ENCODE data around the gene PTTG1IP. TPM values are rescaled to one million over a fixed set of nuclear protein-coding genes. Genes with fewer than 3 reads are reported as not detected.

The PTTG1IP gene
- total RNA-seq, 2 experiments from 2014 or later: 54.9 to 55.2 TPM

DNA sequence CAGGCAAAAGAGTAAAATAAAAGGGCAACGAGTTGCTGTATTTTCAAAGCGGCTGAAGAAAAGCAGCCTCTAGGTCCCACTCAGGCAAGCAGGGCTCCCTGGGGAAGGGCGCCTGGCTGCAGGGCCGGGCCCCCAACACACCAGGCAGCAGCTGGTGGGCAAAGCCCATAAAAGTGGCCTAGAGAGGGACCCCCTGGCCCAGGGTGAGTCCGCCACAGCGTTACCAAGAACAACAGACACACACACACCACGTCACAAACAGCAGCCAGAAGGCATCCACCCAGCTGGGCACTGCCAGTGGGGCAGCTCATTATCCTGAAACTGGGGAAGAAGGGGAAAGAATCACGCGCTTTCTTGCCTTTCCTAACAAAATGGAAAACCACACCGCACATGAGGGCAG lies 60.3 kb downstream of the PTTG1IP start:
- Mint-ChIP-seq H3K27me3 (ENCODE audit: low read depth) (no peaks in the 10 kb centered on the region), H3K4me3 (no peak overlapping the region), H3K4me1 (ENCODE audit: low read depth) (peaks cover 32% of the 10 kb centered on the region), H3K27ac (no peak overlapping the region), H3K36me3 (ENCODE audit: low read depth) (peaks cover 21% of the 10 kb centered on the region), H3K9me3 (ENCODE audit: insufficient read depth) (no peaks in the 10 kb centered on the region)
- CTCF ChIA-PET: interaction anchor here (1.1 to 1.7 kb wide), 3 partner anchors 12 to 14 kb away, joined by 3 to 4 read pairs (median 4); partner anchors contain the start of gene UBE2G2
- ATAC-seq (no peak), DNase-seq (no peak)
- POLR2A ChIA-PET: interaction anchor here (1.0 to 2.0 kb wide), 2 partner anchors 11 to 74 kb away, joined by 3 to 4 read pairs; partner anchors contain the start of gene UBE2G2

GRCh38 chr21:44812640-44813039 lies 60.9 kb downstream of the PTTG1IP start:
- Mint-ChIP-seq H3K4me1 (ENCODE audit: low read depth) (peaks cover 32% of the 10 kb centered on the region), H3K9me3 (ENCODE audit: insufficient read depth) (no peaks in the 10 kb centered on the region), H3K36me3 (ENCODE audit: low read depth) (peaks cover 21% of the 10 kb centered on the region), H3K27ac (no peak overlapping the region), H3K27me3 (ENCODE audit: low read depth) (no peaks in the 10 kb centered on the region), H3K4me3 (no peak overlapping the region)
- DNase-seq (no peak), ATAC-seq (no peak)
- CTCF ChIA-PET: interaction anchor here (1.1 to 1.7 kb wide), 3 partner anchors 11 to 13 kb away, joined by 3 to 4 read pairs (median 4); partner anchors contain the start of gene UBE2G2
- POLR2A ChIA-PET: interaction anchor here (1.0 to 2.0 kb wide), 2 partner anchors 10 to 74 kb away, joined by 3 to 4 read pairs; partner anchors contain the start of gene UBE2G2

DNA sequence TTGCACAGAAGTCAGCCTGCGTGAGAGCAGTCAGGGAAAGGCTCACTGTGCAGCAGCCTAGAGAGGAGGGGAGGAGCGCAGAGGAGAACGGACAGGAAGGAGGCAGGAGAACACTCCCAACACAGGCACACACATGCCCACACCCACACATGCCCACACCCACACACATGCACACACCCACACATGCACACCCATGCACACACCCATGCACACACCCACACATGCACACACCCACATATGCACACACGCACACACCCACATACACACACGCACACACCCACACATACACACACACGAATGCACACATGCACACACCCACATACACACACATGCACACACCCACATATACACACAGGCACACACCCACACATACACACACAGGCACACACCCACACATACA lies 62.7 kb downstream of the PTTG1IP start:
- peak; percentile 23 for ATAC-seq
- ChIA-PET CTCF (interaction anchor here (0.6 kb wide), 1 partner anchor 9 kb away, joined by 3 read pairs; the partner anchor contains the start of gene UBE2G2), POLR2A (no interaction called here)
- H3K9me3 Mint-ChIP-seq (ENCODE audit: insufficient read depth): no peaks in the 10 kb centered on the region
- DNase-seq: no peak
- no peak overlapping the region for H3K4me3 Mint-ChIP-seq
- H3K36me3 Mint-ChIP-seq (ENCODE audit: low read depth): peaks cover 38% of the 10 kb centered on the region
- peaks cover 20% of the 10 kb centered on the region for H3K4me1 Mint-ChIP-seq (ENCODE audit: low read depth)
- no peak overlapping the region for H3K27ac Mint-ChIP-seq
- no peaks in the 10 kb centered on the region for H3K27me3 Mint-ChIP-seq (ENCODE audit: low read depth)

DNA sequence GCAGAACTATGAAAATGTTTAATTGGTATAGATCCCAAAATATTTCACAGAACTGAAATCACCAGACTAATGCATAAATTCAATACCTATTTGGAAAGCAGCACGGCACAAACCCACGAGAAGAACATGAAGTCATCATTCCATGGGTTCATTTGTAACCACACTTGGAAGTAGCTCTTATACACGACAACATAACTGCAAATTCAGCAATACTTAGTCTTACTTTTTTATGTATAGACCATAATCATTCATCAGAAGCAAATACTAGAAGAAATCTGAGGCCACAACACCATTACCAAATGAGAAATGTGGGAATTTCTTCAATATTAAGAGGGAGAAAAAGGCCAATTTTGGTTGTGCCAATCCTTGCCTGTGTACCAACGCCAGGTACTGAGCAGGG lies 67.6 kb downstream of the PTTG1IP start:
- CTCF ChIA-PET: interaction anchor here (3.4 kb wide), 1 partner anchor 12 kb away, joined by 19 read pairs; no protein-coding TSS in a partner anchor
- ATAC-seq: no peak
- no peak overlapping the region for H3K27ac Mint-ChIP-seq
- no peak for DNase-seq
- peaks cover 58% of the 10 kb centered on the region for H3K36me3 Mint-ChIP-seq (ENCODE audit: low read depth)
- no peaks in the 10 kb centered on the region for H3K27me3 Mint-ChIP-seq (ENCODE audit: low read depth)
- no peaks in the 10 kb centered on the region for H3K9me3 Mint-ChIP-seq (ENCODE audit: insufficient read depth)
- peaks cover 22% of the 10 kb centered on the region for H3K4me1 Mint-ChIP-seq (ENCODE audit: low read depth)
- H3K4me3 Mint-ChIP-seq: no peak overlapping the region
- POLR2A ChIA-PET: no interaction called here

GRCh38 chr21:44805226-44805625 lies 68.3 kb downstream of the PTTG1IP start:
- H3K27me3 Mint-ChIP-seq (ENCODE audit: low read depth): no peaks in the 10 kb centered on the region
- no peaks in the 10 kb centered on the region for H3K9me3 Mint-ChIP-seq (ENCODE audit: insufficient read depth)
- ChIA-PET POLR2A (interaction anchor here (1.0 kb wide), 1 partner anchor 12 kb away, joined by 3 read pairs; no protein-coding TSS in a partner anchor), CTCF (interaction anchor here (3.4 kb wide), 1 partner anchor 11 kb away, joined by 19 read pairs; no protein-coding TSS in a partner anchor)
- H3K27ac Mint-ChIP-seq: no peak overlapping the region
- no peak for DNase-seq
- H3K4me1 Mint-ChIP-seq (ENCODE audit: low read depth): peaks cover 28% of the 10 kb centered on the region
- peaks cover 58% of the 10 kb centered on the region for H3K36me3 Mint-ChIP-seq (ENCODE audit: low read depth)
- no peak for ATAC-seq
- H3K4me3 Mint-ChIP-seq: no peak overlapping the region

DNA sequence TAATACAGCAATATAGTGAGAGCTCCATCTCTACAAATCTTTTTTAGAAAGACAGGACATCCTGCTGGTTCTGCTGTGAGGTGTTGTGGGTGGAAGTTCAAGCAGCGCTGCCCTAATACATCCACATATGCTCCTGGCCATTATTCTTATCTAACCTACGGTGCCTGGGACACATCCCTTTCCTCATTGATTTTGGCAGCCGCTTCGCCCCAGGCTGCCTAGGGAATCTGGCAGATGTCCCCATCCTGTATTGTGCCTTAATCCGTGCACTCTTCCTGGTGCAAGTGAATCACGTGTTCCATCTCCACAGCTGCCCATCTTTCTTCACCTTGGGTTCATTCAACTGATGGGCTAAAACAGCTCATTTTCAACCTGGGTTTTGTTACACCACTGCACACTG lies 68.7 kb downstream of the PTTG1IP start:
- H3K4me1 Mint-ChIP-seq (ENCODE audit: low read depth): peaks cover 32% of the 10 kb centered on the region
- CTCF ChIA-PET: interaction anchor here (0.9 to 3.4 kb wide), 2 partner anchors 11 to 88 kb away, joined by 4 to 19 read pairs; no protein-coding TSS in a partner anchor
- peaks cover 57% of the 10 kb centered on the region for H3K36me3 Mint-ChIP-seq (ENCODE audit: low read depth)
- DNase-seq (no peak), ATAC-seq (no peak)
- POLR2A ChIA-PET: interaction anchor here (1.0 kb wide), 1 partner anchor 11 kb away, joined by 3 read pairs; no protein-coding TSS in a partner anchor
- no peak overlapping the region for H3K4me3 Mint-ChIP-seq
- H3K27me3 Mint-ChIP-seq (ENCODE audit: low read depth): no peaks in the 10 kb centered on the region
- no peaks in the 10 kb centered on the region for H3K9me3 Mint-ChIP-seq (ENCODE audit: insufficient read depth)
- peak overlapping the region; percentile 10 for H3K27ac Mint-ChIP-seq

- H3K4me1 Mint-ChIP-seq (ENCODE audit: low read depth): peaks cover 43% of the 10 kb centered on the region
- peaks cover 57% of the 10 kb centered on the region for H3K36me3 Mint-ChIP-seq (ENCODE audit: low read depth)
- ChIA-PET POLR2A (interaction anchor here (0.8 to 1.2 kb wide), 3 partner anchors 70 to 720 kb away, joined by 3 to 4 read pairs (median 3); partner anchors contain the start of gene PTTG1IP), CTCF (interaction anchor here (0.8 to 6.2 kb wide), 7 partner anchors 10 to 293 kb away, joined by 3 to 81 read pairs (median 4); no protein-coding TSS in a partner anchor)
- DNase-seq (no peak), ATAC-seq (no peak)
- H3K4me3 Mint-ChIP-seq: no peak overlapping the region
- no peak overlapping the region for H3K27ac Mint-ChIP-seq
- H3K9me3 Mint-ChIP-seq (ENCODE audit: insufficient read depth): no peaks in the 10 kb centered on the region
- H3K27me3 Mint-ChIP-seq (ENCODE audit: low read depth): no peaks in the 10 kb centered on the region
These were observed 69.8 kb downstream of the PTTG1IP start for GRCh38 chr21:44803651-44804050.

DNA sequence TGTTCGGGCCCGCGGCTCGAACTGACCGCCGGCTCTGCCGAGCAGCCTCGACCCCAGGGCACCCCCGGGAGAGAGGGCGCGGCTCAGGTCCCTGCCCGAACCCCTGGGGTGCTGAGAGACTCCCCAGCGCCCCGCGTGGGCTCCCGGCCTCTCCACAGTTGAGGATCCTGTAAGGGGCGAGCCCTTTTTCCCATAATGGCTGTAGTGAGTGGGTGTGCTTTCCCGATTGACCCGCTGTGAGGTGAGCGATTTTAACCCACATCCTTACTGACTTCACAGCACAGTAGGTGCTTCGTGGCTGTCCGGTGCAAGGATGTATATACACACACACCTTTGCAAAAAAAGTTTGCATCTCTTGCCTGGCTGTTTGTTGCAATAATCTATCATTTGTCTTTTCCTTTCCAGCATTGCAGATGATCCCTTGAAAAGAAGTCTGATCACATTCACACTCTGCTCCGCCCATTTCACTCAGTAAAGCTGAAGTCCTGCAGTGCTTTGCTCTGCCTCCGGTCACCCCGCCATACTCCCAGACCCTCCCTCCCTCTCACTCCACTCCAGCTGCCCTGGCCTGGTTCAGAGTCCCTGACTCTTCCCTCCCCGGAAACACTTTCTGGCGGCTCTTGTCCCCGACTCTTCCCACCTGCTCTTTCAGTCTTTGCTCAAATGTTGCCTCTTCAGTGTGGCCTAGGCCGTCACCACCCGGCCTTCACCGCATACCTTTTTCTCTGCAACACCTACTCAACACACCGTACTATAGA lies 70.9 kb downstream of the PTTG1IP start:
- H3K27me3 Mint-ChIP-seq (ENCODE audit: low read depth): no peaks in the 10 kb centered on the region
- H3K4me1 Mint-ChIP-seq (ENCODE audit: low read depth): peaks cover 51% of the 10 kb centered on the region
- ChIA-PET CTCF (interaction anchor here (0.6 to 6.2 kb wide), 18 partner anchors 8 to 336 kb away, joined by 3 to 106 read pairs (median 6); partner anchors contain the start of genes PTTG1IP and SUMO3), POLR2A (interaction anchor here (1.0 to 2.4 kb wide), 7 partner anchors 9 to 718 kb away, joined by 3 to 9 read pairs (median 5); no protein-coding TSS in a partner anchor)
- H3K4me3 Mint-ChIP-seq: peak overlapping the region; percentile 88
- DNase-seq: no peak
- peaks cover 63% of the 10 kb centered on the region for H3K36me3 Mint-ChIP-seq (ENCODE audit: low read depth)
- H3K27ac Mint-ChIP-seq: peak overlapping the region; percentile 89
- H3K9me3 Mint-ChIP-seq (ENCODE audit: insufficient read depth): no peaks in the 10 kb centered on the region
- ATAC-seq: peak; percentile 27

DNA sequence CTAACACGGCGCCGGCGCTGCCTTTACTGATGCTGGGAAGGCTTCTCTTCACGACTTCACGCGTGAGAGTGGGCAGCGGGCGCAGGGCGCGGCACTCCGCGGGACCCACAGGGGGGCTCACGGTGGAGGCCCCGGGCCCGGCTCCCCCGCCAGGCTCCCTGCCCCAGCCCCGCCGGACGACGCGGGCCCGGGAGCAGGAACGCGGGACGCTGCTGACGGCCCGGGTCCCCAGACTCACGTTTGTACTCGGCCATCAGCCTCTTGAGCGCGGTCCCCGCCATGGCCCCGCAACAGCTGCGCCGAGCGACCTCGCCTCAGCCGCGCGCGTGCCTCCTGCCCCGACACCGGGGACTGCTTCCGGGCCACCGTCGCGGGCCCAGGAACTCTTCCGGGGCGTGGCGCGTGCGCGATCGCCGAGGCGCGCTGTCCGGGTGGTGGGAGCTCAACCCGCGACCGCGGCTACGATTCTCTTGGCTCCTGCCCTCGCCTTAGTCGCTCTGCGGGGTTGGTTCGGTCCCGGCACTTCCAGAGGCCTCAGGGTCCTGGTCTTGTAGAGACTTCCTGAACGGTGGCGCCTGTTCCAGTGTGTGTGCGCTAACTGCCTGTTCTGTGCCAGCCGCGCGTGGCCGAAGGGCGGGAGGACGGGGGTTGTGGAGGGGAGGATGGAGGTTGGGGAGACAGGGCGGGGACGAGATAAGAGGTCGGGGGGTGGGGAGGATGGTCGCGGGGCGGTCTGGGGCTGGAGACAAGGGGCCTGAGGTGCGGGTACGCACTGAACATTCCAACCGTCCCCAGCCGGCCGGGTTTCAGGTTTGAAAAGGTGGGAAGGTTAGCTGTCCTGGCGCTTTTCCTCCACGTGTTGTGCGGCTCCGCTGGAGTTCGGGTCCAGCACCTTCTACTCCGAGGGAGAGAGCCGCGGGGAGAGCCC lies 71.8 kb downstream of the PTTG1IP start, which contains the start of gene UBE2G2:
UBE2G2 (minus strand) TSS at position 353 of the 928 bp plus-strand sequence; CDS start at position 281, 72 bp downstream.
- H3K4me1 Mint-ChIP-seq (ENCODE audit: low read depth): peaks cover 55% of the 10 kb centered on the region

GRCh38 chr21:44800971-44801467 lies 72.5 kb downstream of the PTTG1IP start:
- Mint-ChIP-seq H3K36me3 (ENCODE audit: low read depth) (peaks cover 60% of the 10 kb centered on the region), H3K27ac (peak overlapping the region; percentile 84), H3K4me1 (ENCODE audit: low read depth) (peaks cover 61% of the 10 kb centered on the region), H3K27me3 (ENCODE audit: low read depth) (no peaks in the 10 kb centered on the region), H3K4me3 (peak overlapping the region; percentile 93), H3K9me3 (ENCODE audit: insufficient read depth) (no peaks in the 10 kb centered on the region)
- ATAC-seq (peak; percentile 58), DNase-seq (peak; percentile 54)
- ChIA-PET POLR2A (interaction anchor here (0.6 to 2.4 kb wide), 11 partner anchors 8 to 714 kb away, joined by 3 to 9 read pairs (median 4); partner anchors contain the start of gene PTTG1IP), CTCF (interaction anchor here (0.7 to 6.2 kb wide), 36 partner anchors 8 to 344 kb away, joined by 3 to 106 read pairs (median 5); partner anchors contain the start of genes ITGB2, PTTG1IP and SLX9)

More for the DNA sequence above, 71.8 kb downstream of the PTTG1IP start, which contains the start of gene UBE2G2:
- CTCF ChIA-PET: interaction anchor here (0.6 to 6.2 kb wide), 31 partner anchors 8 to 336 kb away, joined by 3 to 106 read pairs (median 5); partner anchors contain the start of genes ITGB2, PTTG1IP, SLX9 and SUMO3
- Mint-ChIP-seq H3K9me3 (ENCODE audit: insufficient read depth) (no peaks in the 10 kb centered on the region), H3K36me3 (ENCODE audit: low read depth) (peaks cover 59% of the 10 kb centered on the region), H3K4me3 (peak within 1 kb of the TSS; percentile 93), H3K27me3 (ENCODE audit: low read depth) (no peaks in the 10 kb centered on the region), H3K27ac (peak within 1 kb of the TSS; percentile 89)
- peak; percentile 96 for ATAC-seq
- peak; percentile 88 for DNase-seq
- POLR2A ChIA-PET: interaction anchor here (0.6 to 2.4 kb wide), 12 partner anchors 8 to 715 kb away, joined by 3 to 9 read pairs (median 4); partner anchors contain the start of gene PTTG1IP
